SK-N-MC (cell line): ENCODE results near the gene SLC38A10.

Experiments
- EZH2 ChIP-seq: fragments of 200-600 bp; sonication (generic); IDR thresholded peaks from one replicate; pipeline ENCODE4 v1.6.1; 2017; ENCODE audit warnings: antibody characterized with exemption
- POLR2AphosphoS5 ChIP-seq: IDR thresholded peaks from 2 replicates; pipeline ENCODE4 v1.6.1; 2012; ENCODE audit warnings: mild to moderate bottlenecking, low read depth, low read length, borderline replicate concordance

GRCh38 chr17:81200695-81201580 lies 94.2 kb downstream of the SLC38A10 start:
- TF ChIP-seq POLR2AphosphoS5 (no peak), EZH2 (no peak)
